ENCODE results near the gene CXXC5.

- no peak for TF ChIP-seq CTCF (IDR thresholded peaks at IDR 0.05)
- no peak for TF ChIP-seq POLR2A (IDR thresholded peaks at IDR 0.05)
These were observed 27.1 kb downstream of the CXXC5 start for GRCh38 chr5:139675213-139675612.
